Thymus (tissue), 11 donors: ENCODE data around the gene PARP12. TPM values are rescaled to one million over a fixed set of nuclear protein-coding genes. Genes with fewer than 3 reads are reported as not detected.

Experiments
- DNase-seq, 9 donors: peaks; one replicate each; pipeline ENCODE4 v3.0.0-alpha.2; 2013; ENCODE audit warnings: low spot score in 9 of 9, low read depth in 6 of 9, missing footprints in 1 of 9
- H3K27ac ChIP-seq, 2 donors: one replicate each; pipeline ENCODE4 v1.5.1; 2013; ENCODE audit warnings: control low read depth in 1 of 2, low read depth in 1 of 2, low read length in 1 of 2, mild to moderate bottlenecking in 1 of 2, moderate library complexity in 1 of 2
- H3K27me3 ChIP-seq, 2 donors: one replicate each; pipeline ENCODE4 v1.5.1; 2013; ENCODE audit warnings: low read length in 1 of 2; ENCODE audit not compliant: control insufficient read depth in 2 of 2, insufficient read depth in 1 of 2
- H3K36me3 ChIP-seq, 2 donors: one replicate each; pipeline ENCODE4 v1.5.1; 2013; ENCODE audit warnings: low read length in 1 of 2, mild to moderate bottlenecking in 1 of 2, moderate library complexity in 1 of 2; ENCODE audit not compliant: control insufficient read depth in 2 of 2, insufficient read depth in 2 of 2
- H3K4me1 ChIP-seq, 2 donors: one replicate each; pipeline ENCODE4 v1.5.1; 2013; ENCODE audit warnings: low read length in 2 of 2; ENCODE audit not compliant: control insufficient read depth in 2 of 2, insufficient read depth in 2 of 2
- H3K4me3 ChIP-seq, 2 donors: one replicate each; pipeline ENCODE4 v1.5.1; 2013; ENCODE audit warnings: low read length in 2 of 2, control low read depth in 1 of 2, mild to moderate bottlenecking in 1 of 2
- H3K9me3 ChIP-seq, 2 donors: one replicate each; pipeline ENCODE4 v1.5.1; 2013; ENCODE audit warnings: low read length in 1 of 2, mild to moderate bottlenecking in 1 of 2; ENCODE audit not compliant: control insufficient read depth in 2 of 2, insufficient read depth in 1 of 2
- WGBS: extraction: QIAGEN DNeasy Blood & Tissue Kit; methylation state at CpG from one replicate; pipeline ENCODE4 v1.1.7; 2013; 5-methylcytosine and 5-hydroxymethylcytosine counted together
- polyA plus RNA-seq: library from polyadenylated mRNA; stranded (reverse); fragments of 200-250 nt; gene quantifications from one replicate; pipeline ENCODE4 v1.2.3, GENCODE V29; 2013
- total RNA-seq: library from RNA; stranded (reverse); fragments of 120-200 nt; gene quantifications from one replicate; pipeline ENCODE4 v1.2.4, GENCODE V29; 2013
- donor health status: healthy.

Gene PARP12
- total and polyA plus RNA-seq, 2 donors: 43.6 to 76.5 TPM

DNA sequence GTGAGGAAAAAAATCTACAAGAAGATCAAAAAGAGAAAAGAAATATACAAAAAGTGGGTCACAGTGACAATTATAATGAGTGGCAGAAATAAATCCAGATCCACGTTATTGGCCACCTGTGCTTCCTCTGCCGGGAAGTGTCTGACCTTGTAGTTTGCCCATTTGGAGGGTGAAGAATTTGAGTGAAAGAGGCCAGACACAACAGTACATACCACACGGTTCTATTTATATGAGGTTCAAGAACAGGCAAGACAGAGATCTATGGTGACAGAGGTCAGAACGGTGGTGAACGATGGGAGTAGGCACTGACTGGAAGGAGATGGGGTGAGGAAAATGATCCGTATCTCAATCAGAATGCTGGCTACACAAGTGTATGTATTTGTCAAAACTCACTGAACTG, 17.1 kb downstream of the PARP12 start:
- no peak overlapping the region for H3K4me3 ChIP-seq
- no peaks in the 10 kb centered on the region for H3K27me3 ChIP-seq
- H3K27ac ChIP-seq: no peak overlapping the region
- H3K9me3 ChIP-seq: no peaks in the 10 kb centered on the region
- H3K36me3 ChIP-seq: peaks cover 18 to 42% of the 10 kb centered on the region in 2 donors
- no peak for DNase-seq
- WGBS: 96% methylated on average over 6 of the region's 6 CpGs
- no peaks in the 10 kb centered on the region for H3K4me1 ChIP-seq

GRCh38 chr7:140044251-140044650, 18.5 kb downstream of the PARP12 start:
- H3K27me3 ChIP-seq: no peaks in the 10 kb centered on the region
- no peak overlapping the region for H3K4me3 ChIP-seq
- 96% methylated on average over 6 of the region's 6 CpGs for WGBS
- no peaks in the 10 kb centered on the region for H3K4me1 ChIP-seq
- H3K9me3 ChIP-seq: no peaks in the 10 kb centered on the region
- H3K36me3 ChIP-seq: peaks cover 20 to 50% of the 10 kb centered on the region in 2 donors
- no peak overlapping the region for H3K27ac ChIP-seq
- no peak for DNase-seq

- whole genome bisulfite sequencing: 92% methylated on average over 10 of the region's 10 CpGs
- peaks cover 28 to 57% of the 10 kb centered on the region in 2 donors for H3K36me3 ChIP-seq
Measured at GRCh38 chr7:140042386-140042670, 20.4 kb downstream of the PARP12 start.

GRCh38 chr7:140041659-140042385, 20.9 kb downstream of the PARP12 start:
- no peak overlapping the region for H3K27ac ChIP-seq
- H3K36me3 ChIP-seq: peaks cover 32 to 62% of the 10 kb centered on the region in 2 donors
- H3K4me1 ChIP-seq: no peaks in the 10 kb centered on the region
- no peaks in the 10 kb centered on the region for H3K9me3 ChIP-seq
- no peak overlapping the region for H3K4me3 ChIP-seq
- no peaks in the 10 kb centered on the region for H3K27me3 ChIP-seq
- WGBS: 97% methylated on average over 12 of the region's 12 CpGs
- DNase-seq: no peak

More at GRCh38 chr7:140042386-140042670, 20.4 kb downstream of the PARP12 start:
- no peaks in the 10 kb centered on the region for H3K27me3 ChIP-seq
- H3K4me3 ChIP-seq: no peak overlapping the region
- DNase-seq: no peak
- no peaks in the 10 kb centered on the region for H3K4me1 ChIP-seq
- H3K27ac ChIP-seq: no peak overlapping the region
- H3K9me3 ChIP-seq: no peaks in the 10 kb centered on the region

DNA sequence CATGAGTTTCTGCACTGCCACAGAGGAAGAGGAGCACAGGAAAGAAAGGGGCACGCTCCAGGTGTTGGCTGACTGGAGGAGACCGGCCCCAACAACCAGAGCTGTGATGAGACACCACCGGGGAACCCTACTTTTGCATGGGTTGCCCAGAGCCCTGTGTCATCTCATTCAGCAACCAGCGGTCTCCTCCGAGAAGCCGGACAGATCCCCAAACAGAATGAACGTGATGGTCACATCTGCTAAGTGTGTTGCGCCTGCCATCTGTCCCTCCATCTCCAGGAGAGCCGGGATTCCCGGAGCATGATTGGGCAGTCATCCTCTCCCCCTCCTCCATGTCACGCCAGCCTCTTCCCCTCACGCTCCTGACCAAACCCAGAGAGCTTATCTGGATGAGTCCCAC, 22.9 kb downstream of the PARP12 start:
- DNase-seq: no peak
- H3K36me3 ChIP-seq: peaks cover 28 to 69% of the 10 kb centered on the region in 2 donors
- H3K4me1 ChIP-seq: peaks cover 6 to 7% of the 10 kb centered on the region in 2 donors
- H3K27ac ChIP-seq: no peak overlapping the region
- no peaks in the 10 kb centered on the region for H3K27me3 ChIP-seq
- H3K9me3 ChIP-seq: no peaks in the 10 kb centered on the region
- no peak overlapping the region for H3K4me3 ChIP-seq
- WGBS: 96% methylated on average over 12 of the region's 12 CpGs

DNA sequence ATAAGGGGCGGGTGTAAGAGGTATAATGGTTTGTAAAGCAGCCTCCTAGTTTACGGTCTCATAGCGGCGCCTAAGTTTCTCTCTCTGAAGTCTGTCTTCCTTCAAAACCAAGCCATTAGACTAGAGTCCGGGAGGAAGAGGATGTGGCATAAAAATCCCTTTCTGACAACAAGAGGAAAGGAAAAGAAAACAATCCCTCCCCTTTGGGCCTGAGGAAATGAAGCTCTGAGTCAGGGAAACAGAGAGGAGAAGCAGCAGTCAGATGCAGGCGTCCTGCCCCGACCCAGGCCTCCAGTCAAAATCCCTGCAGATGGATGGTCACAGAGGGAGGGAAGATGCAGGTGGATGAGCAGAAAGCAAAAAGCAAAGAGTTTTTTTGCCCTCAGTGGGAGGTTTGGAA, 23.7 kb downstream of the PARP12 start:
- Histone ChIP-seq H3K9me3 (no peaks in the 10 kb centered on the region), H3K4me3 (no peak overlapping the region), H3K36me3 (peaks cover 29 to 68% of the 10 kb centered on the region in 2 donors), H3K27me3 (no peaks in the 10 kb centered on the region), H3K27ac (no peak overlapping the region), H3K4me1 (peaks cover 6 to 7% of the 10 kb centered on the region in 2 donors)
- WGBS: 98% methylated on average over 7 of the region's 7 CpGs
- DNase-seq: no peak

- H3K9me3 ChIP-seq: no peaks in the 10 kb centered on the region
- no peak overlapping the region for H3K27ac ChIP-seq
- H3K4me3 ChIP-seq: no peak overlapping the region
- peak in 2 of 9 donors; percentile 19 to 31 for DNase-seq
- peaks cover 34 to 65% of the 10 kb centered on the region in 2 donors for H3K36me3 ChIP-seq
- 27% methylated on average over 11 of the region's 11 CpGs for WGBS
- H3K4me1 ChIP-seq: peaks cover 6 to 7% of the 10 kb centered on the region in 2 donors
- H3K27me3 ChIP-seq: no peaks in the 10 kb centered on the region
Measured at GRCh38 chr7:140036224-140036962, 26.4 kb downstream of the PARP12 start.

- DNase-seq: no peak
- WGBS: 95% methylated on average over 4 of the region's 7 CpGs
- Histone ChIP-seq H3K27me3 (no peaks in the 10 kb centered on the region), H3K4me3 (no peak overlapping the region), H3K9me3 (no peaks in the 10 kb centered on the region), H3K27ac (no peak overlapping the region), H3K4me1 (peaks cover 6 to 7% of the 10 kb centered on the region in 2 donors), H3K36me3 (peaks cover 31 to 62% of the 10 kb centered on the region in 2 donors)
Measured at GRCh38 chr7:140035400-140036223, 27.1 kb downstream of the PARP12 start.

- Histone ChIP-seq H3K36me3 (peaks cover 26 to 53% of the 10 kb centered on the region in 2 donors), H3K4me3 (no peak overlapping the region), H3K27ac (no peak overlapping the region), H3K9me3 (no peaks in the 10 kb centered on the region), H3K4me1 (peaks cover 6 to 7% of the 10 kb centered on the region in 2 donors), H3K27me3 (no peaks in the 10 kb centered on the region)
- DNase-seq: no peak
Measured at GRCh38 chr7:140034421-140034820, 28.3 kb downstream of the PARP12 start.
